ENCODE measurements around the gene DCAF12.

- TF ChIP-seq, protein P1, sequence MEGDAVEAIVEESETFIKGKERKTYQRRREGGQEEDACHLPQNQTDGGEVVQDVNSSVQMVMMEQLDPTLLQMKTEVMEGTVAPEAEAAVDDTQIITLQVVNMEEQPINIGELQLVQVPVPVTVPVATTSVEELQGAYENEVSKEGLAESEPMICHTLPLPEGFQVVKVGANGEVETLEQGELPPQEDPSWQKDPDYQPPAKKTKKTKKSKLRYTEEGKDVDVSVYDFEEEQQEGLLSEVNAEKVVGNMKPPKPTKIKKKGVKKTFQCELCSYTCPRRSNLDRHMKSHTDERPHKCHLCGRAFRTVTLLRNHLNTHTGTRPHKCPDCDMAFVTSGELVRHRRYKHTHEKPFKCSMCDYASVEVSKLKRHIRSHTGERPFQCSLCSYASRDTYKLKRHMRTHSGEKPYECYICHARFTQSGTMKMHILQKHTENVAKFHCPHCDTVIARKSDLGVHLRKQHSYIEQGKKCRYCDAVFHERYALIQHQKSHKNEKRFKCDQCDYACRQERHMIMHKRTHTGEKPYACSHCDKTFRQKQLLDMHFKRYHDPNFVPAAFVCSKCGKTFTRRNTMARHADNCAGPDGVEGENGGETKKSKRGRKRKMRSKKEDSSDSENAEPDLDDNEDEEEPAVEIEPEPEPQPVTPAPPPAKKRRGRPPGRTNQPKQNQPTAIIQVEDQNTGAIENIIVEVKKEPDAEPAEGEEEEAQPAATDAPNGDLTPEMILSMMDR (IDR thresholded peaks at IDR 0.05 in 2 of 3, conservative IDR thresholded peaks at IDR 0.05 in 1 of 3; ENCODE audit: borderline replicate concordance in 1 of 3, insufficient read depth in 1 of 3, low read depth in 2 of 3, low read length in 2 of 3) = no peak
- no peak for TF ChIP-seq CBX3 (IDR thresholded peaks at IDR 0.05; ENCODE audit: low read depth)
- no peak for TF ChIP-seq POLR2A (IDR thresholded peaks at IDR 0.05; ENCODE audit: borderline replicate concordance, extremely low read depth, insufficient read depth, insufficient read length)
- TF ChIP-seq POLR2AphosphoS5 (IDR thresholded peaks at IDR 0.05; ENCODE audit: low read depth, low read length) = no peak
- TF ChIP-seq EZH2 (IDR thresholded peaks at IDR 0.05) = no peak
- TF ChIP-seq YY1 (IDR thresholded peaks at IDR 0.05; ENCODE audit: extremely low read depth, insufficient replicate concordance, low read depth, low read length) = no peak
Measured at GRCh38 chr9:34133436-34133949, 7.0 kb upstream of the DCAF12 start.
